Upper lobe of left lung (tissue), 6 donors: Measurements from ENCODE around the gene RNF135. TPM values are rescaled to one million over a fixed set of nuclear protein-coding genes. Genes with fewer than 3 reads are reported as not detected.
"Not testable (repeated sequence)": the region's sequence is repeated elsewhere in the genome, so short reads cannot be mapped to it uniquely, and the experiment has no call there.

Source experiments
- ATAC-seq, 2 donors: fragments of 200-7000 bp; cut with Tn5 transposase; one replicate each; pipeline ENCODE4 v1.9.1; 2022; ENCODE audit warnings: mild to moderate bottlenecking in 2 of 2, moderate library complexity in 2 of 2; ENCODE audit not compliant: low FRiP score in 2 of 2
- DNase-seq, 2 donors: peaks; one replicate each; pipeline ENCODE4 v3.0.0-alpha.2; 2019 to 2020
- H3K27ac ChIP-seq, 4 donors: fragments of 200-600 bp; sonication (generic); one replicate each; pipeline ENCODE4 v1.5.1; 2016 to 2019
- H3K27me3 ChIP-seq, 4 donors: fragments of 200-600 bp; sonication (generic); one replicate each; pipeline ENCODE4 v1.5.1; 2017 to 2019
- H3K36me3 ChIP-seq, 4 donors: fragments of 200-600 bp; sonication (generic); one replicate each; pipeline ENCODE4 v1.5.1; 2016 to 2019
- H3K4me1 ChIP-seq, 4 donors: fragments of 200-600 bp; sonication (generic); one replicate each; pipeline ENCODE4 v1.5.1; 2018 to 2019
- H3K4me3 ChIP-seq, 4 donors: fragments of 200-600 bp; sonication (generic); one replicate each; pipeline ENCODE4 v1.5.1; 2017 to 2019; ENCODE audit warnings: mild to moderate bottlenecking in 2 of 4, moderate library complexity in 1 of 4
- H3K9me3 ChIP-seq, 4 donors: fragments of 200-600 bp; sonication (generic); one replicate each; pipeline ENCODE4 v1.5.1; 2018 to 2019
- CTCF ChIP-seq, 6 experiments: fragments of 450-650 bp in 4 of 6; fragments of 200-600 bp in 2 of 6; sonication (generic) in 2 of 6; IDR thresholded peaks; one replicate each; pipeline ENCODE4 v1.5.1; 2016 to 2019; ENCODE audit warnings: antibody characterized with exemption in 6 of 6
- EP300 ChIP-seq, 4 donors: sonication (generic); formaldehyde crosslinking; IDR thresholded peaks; one replicate each; pipeline ENCODE4 v1.5.1; 2017; ENCODE audit warnings: antibody characterized with exemption in 4 of 4, control low read depth in 2 of 4
- POLR2A ChIP-seq, 4 donors: fragments of 450-650 bp; IDR thresholded peaks; one replicate each; pipeline ENCODE4 v1.5.1; 2016 to 2017; ENCODE audit warnings: antibody characterized with exemption in 4 of 4, mild to moderate bottlenecking in 2 of 4
- POLR2AphosphoS5 ChIP-seq, 2 donors: sonication (generic); formaldehyde crosslinking; IDR thresholded peaks; one replicate each; pipeline ENCODE4 v1.5.1; 2017; ENCODE audit warnings: antibody characterized with exemption in 2 of 2
- WGBS, 2 donors: methylation state at CpG; one replicate each; pipeline ENCODE4 v1.1.5; 2017 to 2018; 5-methylcytosine and 5-hydroxymethylcytosine counted together
- total RNA-seq, 6 donors: library from RNA; depleted of rRNA in 4 of 6; stranded (reverse); fragments of >200 nt in 4 of 6; gene quantifications; one replicate each; pipeline versions ENCODE4 v1.1.0 to v1.2.1, GENCODE V29; 2016 to 2021
- donor health status: DM: no; HTN: no; CAD: no; lungs with moderate emphysema.
- donor health status: DM: no; HTN: yes; CAD: no; lungs with severe emphysema.

The RNF135 gene
- total RNA-seq, 6 donors from 2014 or later, result 24.9 to 70.2 (median 32.5) TPM

- TF ChIP-seq CTCF (IDR thresholded peaks at IDR 0.05) (no peak), EP300 (IDR thresholded peaks at IDR 0.05) (no peak), POLR2AphosphoS5 (IDR thresholded peaks at IDR 0.05) (no peak), POLR2A (IDR thresholded peaks at IDR 0.05) (no peak)
Measured at GRCh38 chr17:30926516-30926915, 44.3 kb upstream of the RNF135 start.

GRCh38 chr17:30927756-30928155 lies 43.1 kb upstream of the RNF135 start:
- WGBS, 2 donors, result 90 to 92% methylated on average over 5 of the region's 5 CpGs
- H3K9me3 ChIP-seq, result no peaks in the 10 kb centered on the region

More at GRCh38 chr17:30926516-30926915, 44.3 kb upstream of the RNF135 start:
- H3K27ac ChIP-seq, result no peak overlapping the region
- H3K9me3 ChIP-seq, result no peaks in the 10 kb centered on the region
- H3K36me3 ChIP-seq, result no peaks in the 10 kb centered on the region
- H3K4me3 ChIP-seq, result no peak overlapping the region
- ATAC-seq, result no peak
- peaks cover 9 to 15% (median 14%) of the 10 kb centered on the region in 4 donors for H3K4me1 ChIP-seq
- 73 to 82% methylated on average over 6 of the region's 6 CpGs for WGBS, 2 donors
- DNase-seq, result no peak
- peaks cover 0 to 12% (median 6%) of the 10 kb centered on the region in 4 donors for H3K27me3 ChIP-seq

GRCh38 chr17:30928584-30928983 lies 42.3 kb upstream of the RNF135 start:
- Histone ChIP-seq H3K36me3 (peaks cover 0 to 4% (median 0%) of the 10 kb centered on the region in 4 donors), H3K9me3 (no peaks in the 10 kb centered on the region)
- 85 to 87% methylated on average over 3 of the region's 3 CpGs for WGBS, 2 donors

More at GRCh38 chr17:30927756-30928155, 43.1 kb upstream of the RNF135 start:
- Histone ChIP-seq H3K4me1 (peaks cover 1 to 4% (median 2%) of the 10 kb centered on the region in 4 donors), H3K36me3 (peaks cover 0 to 3% (median 0%) of the 10 kb centered on the region in 4 donors), H3K27ac (no peak overlapping the region), H3K27me3 (peaks cover 0 to 2% (median under 1%) of the 10 kb centered on the region in 4 donors), H3K4me3 (no peak overlapping the region)
- TF ChIP-seq CTCF (IDR thresholded peaks at IDR 0.05), result no peak
- TF ChIP-seq POLR2A (IDR thresholded peaks at IDR 0.05), result no peak
- TF ChIP-seq POLR2AphosphoS5 (IDR thresholded peaks at IDR 0.05), result no peak
- TF ChIP-seq EP300 (IDR thresholded peaks at IDR 0.05), result no peak
- DNase-seq (no peak), ATAC-seq (no peak)

GRCh38 chr17:30929081-30929633 lies 41.7 kb upstream of the RNF135 start:
- H3K4me3 ChIP-seq, result no peak overlapping the region
- 68 to 75% methylated on average over 8 of the region's 8 CpGs for WGBS, 2 donors
- H3K36me3 ChIP-seq, result peaks cover 0 to 4% (median 0%) of the 10 kb centered on the region in 4 donors
- TF ChIP-seq POLR2AphosphoS5 (IDR thresholded peaks at IDR 0.05) (no peak), EP300 (IDR thresholded peaks at IDR 0.05) (no peak), CTCF (IDR thresholded peaks at IDR 0.05) (no peak), POLR2A (IDR thresholded peaks at IDR 0.05) (no peak)
- no peak for DNase-seq
- H3K27me3 ChIP-seq, result no peaks in the 10 kb centered on the region
- no peak for ATAC-seq
- no peaks in the 10 kb centered on the region for H3K9me3 ChIP-seq
- H3K4me1 ChIP-seq, result no peaks in the 10 kb centered on the region
- no peak overlapping the region for H3K27ac ChIP-seq

More at GRCh38 chr17:30928584-30928983, 42.3 kb upstream of the RNF135 start:
- ATAC-seq (no peak), DNase-seq (no peak)
- no peak overlapping the region for H3K27ac ChIP-seq
- no peak for TF ChIP-seq POLR2A (IDR thresholded peaks at IDR 0.05)
- TF ChIP-seq CTCF (IDR thresholded peaks at IDR 0.05), result no peak
- no peak for TF ChIP-seq POLR2AphosphoS5 (IDR thresholded peaks at IDR 0.05)
- TF ChIP-seq EP300 (IDR thresholded peaks at IDR 0.05), result no peak
- no peaks in the 10 kb centered on the region for H3K27me3 ChIP-seq
- no peaks in the 10 kb centered on the region for H3K4me1 ChIP-seq
- no peak overlapping the region for H3K4me3 ChIP-seq

- not testable (repeated sequence) for ATAC-seq, H3K36me3 ChIP-seq, H3K27ac ChIP-seq, H3K27me3 ChIP-seq, H3K9me3 ChIP-seq, DNase-seq, H3K4me3 ChIP-seq, H3K4me1 ChIP-seq
- WGBS, 2 donors, result 95 to 97% methylated on average over 3 of the region's 3 CpGs
Measured at GRCh38 chr17:30929861-30930260, 41.0 kb upstream of the RNF135 start.
